Ascending aorta (tissue), 2 donors: Measurements from ENCODE around the gene CELSR1. TPM values are rescaled to one million over a fixed set of nuclear protein-coding genes. Genes with fewer than 3 reads are reported as not detected.

ENCODE experiments used
- DNase-seq, 2 donors: peaks; one replicate each; pipeline ENCODE4 v3.0.0-alpha.2; 2019; ENCODE audit warnings: low spot score in 2 of 2
- H3K27ac ChIP-seq, 2 donors: fragments of 200-600 bp; sonication (generic); one replicate each; pipeline ENCODE4 v1.5.1; 2016 to 2017; ENCODE audit warnings: mild to moderate bottlenecking in 1 of 2
- H3K27me3 ChIP-seq: fragments of 200-600 bp; sonication (generic); one replicate; pipeline ENCODE4 v1.5.1; 2017
- H3K36me3 ChIP-seq, 2 donors: fragments of 200-600 bp; sonication (generic); one replicate each; pipeline ENCODE4 v1.5.1; 2016
- H3K4me1 ChIP-seq, 2 donors: fragments of 200-600 bp; sonication (generic); one replicate each; pipeline ENCODE4 v1.5.1; 2016 to 2017; ENCODE audit warnings: mild to moderate bottlenecking in 1 of 2
- H3K4me3 ChIP-seq, 2 donors: fragments of 200-600 bp; sonication (generic); one replicate each; pipeline ENCODE4 v1.5.1; 2016 to 2017; ENCODE audit warnings: mild to moderate bottlenecking in 1 of 2
- H3K9me3 ChIP-seq, 2 donors: fragments of 200-600 bp; sonication (generic); one replicate each; pipeline ENCODE4 v1.5.1; 2016
- CTCF ChIP-seq, 3 experiments: fragments of 200-600 bp in 2 of 3; fragments of 450-650 bp in 1 of 3; sonication (generic) in 2 of 3; IDR thresholded peaks; one replicate each; pipeline ENCODE4 v1.5.1; 2016 to 2019; ENCODE audit warnings: antibody characterized with exemption in 3 of 3, mild to moderate bottlenecking in 1 of 3, moderate library complexity in 1 of 3
- intact Hi-C: fragments of 100-400 bp; cut with DNase I; formaldehyde crosslinking; loops from one replicate; pipeline ENCODE4 v1.15.1; 2023
- total RNA-seq: library from RNA; depleted of rRNA; stranded (reverse); fragments of >200 nt; gene quantifications from one replicate; pipeline ENCODE4 v1.1.0, GENCODE V29; 2016

The CELSR1 gene
- total RNA-seq, 1 donor from 2014 or later = 10.5 TPM

GRCh38 chr22:46381731-46382130 is 155.7 kb downstream of the CELSR1 start:
- Histone ChIP-seq H3K4me3 (no peak overlapping the region), H3K4me1 (no peaks in the 10 kb centered on the region), H3K9me3 (no peaks in the 10 kb centered on the region), H3K27ac (no peak overlapping the region), H3K36me3 (no peaks in the 10 kb centered on the region), H3K27me3 (no peaks in the 10 kb centered on the region)
- intact Hi-C loops = no loop called here
- TF ChIP-seq CTCF (IDR thresholded peaks at IDR 0.05) = no peak
- no peak for DNase-seq

GRCh38 chr22:46381142-46381541 is 156.3 kb downstream of the CELSR1 start:
- intact Hi-C loops = no loop called here
- no peaks in the 10 kb centered on the region for H3K27me3 ChIP-seq
- DNase-seq = no peak
- no peak for TF ChIP-seq CTCF (IDR thresholded peaks at IDR 0.05)
- H3K27ac ChIP-seq = no peak overlapping the region
- peaks cover 0 to 4% of the 10 kb centered on the region in 2 donors for H3K9me3 ChIP-seq
- no peak overlapping the region for H3K4me3 ChIP-seq
- no peaks in the 10 kb centered on the region for H3K36me3 ChIP-seq
- H3K4me1 ChIP-seq = no peaks in the 10 kb centered on the region

GRCh38 chr22:46380581-46380980 is 156.8 kb downstream of the CELSR1 start:
- H3K4me3 ChIP-seq = no peak overlapping the region
- DNase-seq = no peak
- H3K27me3 ChIP-seq = no peaks in the 10 kb centered on the region
- no peaks in the 10 kb centered on the region for H3K36me3 ChIP-seq
- peaks cover 0 to 8% of the 10 kb centered on the region in 2 donors for H3K9me3 ChIP-seq
- TF ChIP-seq CTCF (IDR thresholded peaks at IDR 0.05) = no peak
- intact Hi-C loops = no loop called here
- H3K4me1 ChIP-seq = no peaks in the 10 kb centered on the region
- no peak overlapping the region for H3K27ac ChIP-seq

- no peaks in the 10 kb centered on the region for H3K4me1 ChIP-seq
- no peaks in the 10 kb centered on the region for H3K27me3 ChIP-seq
- no peak overlapping the region for H3K4me3 ChIP-seq
- no peaks in the 10 kb centered on the region for H3K36me3 ChIP-seq
- TF ChIP-seq CTCF (IDR thresholded peaks at IDR 0.05) = no peak
- no peak overlapping the region for H3K27ac ChIP-seq
- DNase-seq = no peak
- peaks cover 0 to 13% of the 10 kb centered on the region in 2 donors for H3K9me3 ChIP-seq
- intact Hi-C loops = no loop called here
These were observed 157.4 kb downstream of the CELSR1 start for GRCh38 chr22:46380069-46380468.

GRCh38 chr22:46379066-46379930 is 158.1 kb downstream of the CELSR1 start:
- no peak overlapping the region for H3K4me3 ChIP-seq
- no peaks in the 10 kb centered on the region for H3K36me3 ChIP-seq
- H3K27ac ChIP-seq = no peak overlapping the region
- no peaks in the 10 kb centered on the region for H3K4me1 ChIP-seq
- no peak for DNase-seq
- intact Hi-C loops = no loop called here
- no peaks in the 10 kb centered on the region for H3K27me3 ChIP-seq
- peaks cover 0 to 15% of the 10 kb centered on the region in 2 donors for H3K9me3 ChIP-seq
- TF ChIP-seq CTCF (IDR thresholded peaks at IDR 0.05) = no peak
